GM21717 (cell line): ENCODE measurements around the gene FFAR3.
A peak's percentile ranks its signal among the peaks of the same experiment; 100 is the strongest.

Experiments used
- ATAC-seq: cut with Tn5 transposase; IDR thresholded peaks from one replicate; pipeline ENCODE4 v1.9.1; 2021; ENCODE audit warnings: mild to moderate bottlenecking, moderate library complexity; ENCODE audit not compliant: unreplicated experiment

FFAR3 gene

DNA sequence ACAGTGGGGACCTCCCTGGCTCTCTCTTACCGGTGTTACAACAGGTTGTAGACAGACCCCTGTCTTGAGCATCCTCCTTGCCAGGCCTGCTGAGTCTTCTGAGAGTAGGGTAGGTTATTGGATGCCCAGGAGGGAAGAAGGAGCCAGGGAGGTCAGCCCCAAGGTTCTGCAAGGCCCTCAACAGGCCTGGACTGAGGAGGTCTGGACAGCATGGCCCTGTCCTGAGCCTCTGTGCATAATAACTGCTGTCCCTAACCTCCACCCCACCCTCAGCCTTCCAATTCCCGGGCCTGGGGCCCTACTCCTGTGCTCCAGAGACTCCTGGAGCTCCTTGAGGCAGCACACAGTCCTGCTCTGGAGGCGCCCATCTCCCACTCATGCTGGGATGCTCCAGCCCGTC is 28.9 kb upstream of the FFAR3 start:
- no peak for ATAC-seq

DNA sequence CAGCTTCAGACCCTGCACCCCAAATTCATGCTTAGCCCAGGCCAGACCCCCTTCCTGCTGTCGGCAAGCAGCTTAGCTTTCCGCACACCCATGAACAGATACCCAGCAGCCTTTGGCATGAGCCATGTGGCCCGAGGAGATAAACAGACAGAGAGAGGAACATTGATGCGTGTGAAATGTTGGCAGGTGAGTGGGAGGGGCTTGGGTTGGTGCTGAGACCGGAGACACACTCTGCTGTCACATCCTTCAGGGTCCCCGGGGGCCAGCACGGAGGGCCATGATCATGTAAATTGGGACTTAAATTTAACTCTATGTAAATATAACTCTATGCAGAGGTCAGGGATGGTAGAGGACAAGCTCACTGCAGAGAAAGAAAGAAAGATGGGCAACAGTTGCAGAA is 27.8 kb upstream of the FFAR3 start:
- ATAC-seq, result no peak

DNA sequence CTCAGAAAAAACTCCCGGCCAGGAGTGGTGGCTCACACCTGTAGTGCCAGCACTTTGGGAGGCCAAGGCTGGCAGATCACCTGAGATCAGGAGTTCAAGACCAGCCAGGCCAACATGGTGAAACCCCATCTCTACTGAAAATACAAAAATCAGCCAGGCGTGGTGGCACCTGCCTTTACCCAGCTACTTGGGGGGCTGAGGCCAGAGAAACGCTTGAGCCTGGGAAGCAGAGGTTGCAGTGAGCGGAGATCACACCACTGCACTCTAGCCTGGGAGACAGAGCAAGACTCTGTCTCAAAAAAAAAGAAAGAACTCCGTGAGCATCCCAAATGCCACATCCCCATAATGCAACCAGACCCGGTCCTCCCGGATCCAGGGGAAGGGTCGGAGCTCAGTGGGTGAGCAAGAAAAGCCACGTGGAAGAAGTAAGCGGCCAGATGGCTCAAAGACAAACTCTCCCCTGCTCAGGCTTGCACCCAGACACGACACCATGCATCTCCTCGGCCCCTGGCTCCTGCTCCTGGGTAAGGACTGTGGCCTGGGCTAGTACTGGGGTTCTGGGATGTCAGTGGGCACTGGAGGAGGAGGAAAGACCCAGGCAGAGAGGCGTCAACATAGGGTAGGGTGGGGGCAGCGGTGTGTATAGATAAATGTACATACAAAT is 26.6 kb upstream of the FFAR3 start:
- no peak for ATAC-seq

DNA sequence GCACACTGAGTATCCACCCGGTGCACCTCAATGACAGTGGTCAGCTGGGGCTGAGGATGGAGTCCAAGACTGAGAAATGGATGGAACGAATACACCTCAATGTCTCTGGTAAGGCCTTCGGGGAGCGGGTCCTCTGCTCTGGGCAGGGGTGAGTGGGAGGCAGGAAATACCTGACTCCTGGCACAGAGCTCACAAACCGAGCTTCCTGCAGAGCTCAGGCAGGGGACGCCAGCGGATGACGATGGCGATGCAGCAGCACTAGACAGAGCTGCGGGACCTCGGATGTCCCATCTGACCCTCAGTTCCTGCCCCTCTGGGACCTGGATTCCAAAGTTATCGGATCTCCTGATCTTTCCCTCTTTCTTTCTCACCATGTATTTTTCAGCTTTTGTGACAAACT is 25.4 kb upstream of the FFAR3 start:
- ATAC-seq, result no peak

DNA sequence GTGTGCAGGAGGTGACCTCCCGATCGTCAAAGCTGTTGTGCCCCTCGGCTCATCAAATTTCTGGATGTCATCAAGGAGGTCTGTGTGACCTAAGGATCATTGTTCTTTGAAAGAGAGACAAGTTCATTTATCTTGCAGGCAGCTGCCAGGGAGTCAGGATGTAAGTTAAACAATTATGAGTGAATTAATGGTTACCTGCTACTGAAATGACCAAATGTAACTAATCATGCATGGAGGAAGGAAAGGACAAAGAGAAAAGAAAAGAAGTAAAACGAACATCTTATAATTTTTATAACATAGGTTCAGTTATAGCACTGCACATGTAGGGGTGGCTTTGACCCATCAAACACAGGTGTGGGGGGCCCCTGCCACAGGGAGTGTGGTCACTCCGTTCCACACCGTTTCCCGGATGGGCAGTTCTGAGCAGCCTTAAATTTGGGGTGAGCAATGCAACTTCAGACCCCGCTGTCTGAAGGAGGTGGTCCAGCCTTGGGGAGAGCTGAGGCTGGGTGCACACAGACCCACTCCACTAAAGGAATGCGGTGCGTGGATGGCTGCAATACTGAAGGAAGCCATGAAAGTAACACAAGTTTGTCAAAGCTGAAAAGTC is 24.0 kb upstream of the FFAR3 start:
- no peak for ATAC-seq

DNA sequence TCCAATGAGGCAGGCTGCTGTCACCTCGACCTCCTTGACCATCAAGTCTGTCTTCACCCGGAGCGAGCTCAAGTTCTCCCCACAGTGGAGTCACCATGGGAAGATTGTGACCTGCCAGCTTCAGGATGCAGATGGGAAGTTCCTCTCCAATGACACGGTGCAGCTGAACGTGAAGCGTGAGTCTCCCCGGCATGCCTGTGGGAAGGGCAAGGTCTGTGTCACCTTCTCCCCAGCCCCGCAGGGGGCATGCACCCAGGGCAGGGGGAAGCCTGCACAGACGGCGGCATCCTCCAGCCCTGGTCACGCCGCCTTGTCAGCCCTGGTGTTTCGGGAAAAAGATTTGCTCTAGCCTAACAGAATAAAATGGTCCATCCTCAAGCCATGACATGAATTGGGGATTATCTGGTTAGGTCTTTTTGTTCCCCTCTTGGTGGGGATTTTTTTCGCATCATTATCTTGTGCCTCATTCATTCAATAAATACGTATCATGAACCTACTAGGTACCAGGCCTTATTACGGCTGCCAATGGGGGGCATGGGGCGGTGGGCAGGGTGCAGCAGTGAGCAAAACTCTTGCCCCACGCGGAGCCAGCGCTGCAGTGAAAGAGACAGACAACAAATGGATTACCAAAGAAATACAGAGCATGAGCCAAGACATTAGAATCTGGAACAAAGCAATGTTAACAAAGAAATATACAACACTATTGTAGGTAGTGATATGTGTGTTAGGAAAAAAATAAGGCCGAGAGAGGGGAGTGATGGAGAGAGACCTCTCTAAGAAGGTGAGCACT is 21.9 kb upstream of the FFAR3 start:
- ATAC-seq, result no peak

DNA sequence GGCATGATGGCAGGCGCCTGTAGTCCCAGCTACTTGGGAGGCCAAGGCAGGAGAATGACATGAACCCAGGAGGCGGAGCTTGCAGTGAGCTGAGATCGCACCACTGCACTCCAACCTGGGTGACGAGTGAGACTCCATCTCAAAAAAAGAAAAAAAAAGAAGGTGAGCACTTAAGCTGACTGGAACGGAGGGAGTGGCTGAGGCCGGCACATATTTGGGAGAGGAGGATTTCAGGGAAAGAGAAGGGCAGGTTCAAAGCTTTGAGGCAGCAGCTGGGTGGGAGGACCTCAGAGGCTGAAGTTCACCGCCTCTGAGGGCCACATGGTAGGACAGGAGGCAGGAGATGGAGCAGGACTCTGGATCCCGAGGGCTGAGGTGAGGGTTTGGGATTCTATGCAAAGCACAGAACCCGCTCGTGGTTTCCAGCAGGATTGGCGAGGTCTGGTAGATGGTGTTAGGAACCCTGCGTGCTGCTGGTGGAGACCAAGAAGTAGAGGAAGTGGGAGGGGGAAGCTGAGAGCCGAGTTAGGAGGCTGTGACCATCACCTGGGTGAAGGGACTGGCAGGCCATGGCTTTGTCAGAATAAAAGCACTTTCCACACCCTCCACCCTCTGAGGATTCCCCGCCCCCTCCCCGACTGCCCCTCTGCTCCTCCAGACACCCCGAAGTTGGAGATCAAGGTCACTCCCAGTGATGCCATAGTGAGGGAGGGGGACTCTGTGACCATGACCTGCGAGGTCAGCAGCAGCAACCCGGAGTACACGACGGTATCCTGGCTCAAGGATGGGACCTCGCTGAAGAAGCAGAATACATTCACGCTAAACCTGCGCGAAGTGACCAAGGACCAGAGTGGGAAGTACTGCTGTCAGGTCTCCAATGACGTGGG is 20.9 kb upstream of the FFAR3 start:
- ATAC-seq, result no peak

DNA sequence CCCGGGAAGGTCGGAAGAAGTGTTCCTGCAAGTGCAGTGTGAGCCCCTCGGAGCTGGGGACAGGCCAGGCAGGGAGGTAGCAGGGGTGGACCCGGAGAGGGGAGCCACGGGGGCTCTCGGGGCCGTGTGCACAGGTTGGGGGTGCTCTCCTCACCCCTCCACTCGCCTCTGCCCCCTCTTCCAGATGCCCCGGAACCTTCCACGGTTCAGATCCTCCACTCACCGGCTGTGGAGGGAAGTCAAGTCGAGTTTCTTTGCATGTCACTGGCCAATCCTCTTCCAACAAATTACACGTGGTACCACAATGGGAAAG is 20.3 kb upstream of the FFAR3 start:
- ATAC-seq, result no peak

DNA sequence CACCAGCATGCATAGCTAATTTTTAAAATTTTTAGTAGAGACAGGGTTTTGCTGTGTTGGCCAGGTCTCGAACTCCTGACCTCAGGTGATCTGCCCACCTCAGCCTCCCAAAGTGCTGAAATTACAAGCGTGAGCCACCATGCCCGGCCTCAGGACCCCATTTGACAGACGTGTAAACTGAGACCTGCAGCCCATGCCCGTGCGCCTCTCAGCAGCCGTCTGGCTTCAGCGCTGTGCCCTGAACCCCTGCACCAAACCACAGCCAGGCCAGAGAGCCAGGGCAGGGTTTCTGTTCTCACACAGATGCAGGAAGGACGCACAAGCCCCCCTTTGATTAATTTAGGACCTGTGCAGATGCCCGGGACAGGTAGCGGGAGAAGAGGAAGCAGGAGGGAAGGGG is 17.8 kb upstream of the FFAR3 start:
- ATAC-seq, result no peak

DNA sequence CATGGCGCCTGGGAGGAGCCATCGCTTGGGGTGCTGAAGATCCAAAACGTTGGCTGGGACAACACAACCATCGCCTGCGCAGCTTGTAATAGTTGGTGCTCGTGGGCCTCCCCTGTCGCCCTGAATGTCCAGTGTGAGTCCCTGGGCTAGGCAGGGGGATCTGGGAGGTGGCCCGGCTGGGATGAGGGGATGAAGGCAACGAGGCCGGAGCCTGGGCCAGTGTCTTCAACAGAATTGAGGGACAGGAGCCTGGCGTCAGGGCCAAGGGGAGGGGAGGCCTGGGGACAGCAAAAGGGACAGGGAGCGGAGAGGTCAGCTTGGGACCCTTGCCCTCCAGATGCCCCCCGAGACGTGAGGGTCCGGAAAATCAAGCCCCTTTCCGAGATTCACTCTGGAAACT is 17.3 kb upstream of the FFAR3 start:
- no peak for ATAC-seq

DNA sequence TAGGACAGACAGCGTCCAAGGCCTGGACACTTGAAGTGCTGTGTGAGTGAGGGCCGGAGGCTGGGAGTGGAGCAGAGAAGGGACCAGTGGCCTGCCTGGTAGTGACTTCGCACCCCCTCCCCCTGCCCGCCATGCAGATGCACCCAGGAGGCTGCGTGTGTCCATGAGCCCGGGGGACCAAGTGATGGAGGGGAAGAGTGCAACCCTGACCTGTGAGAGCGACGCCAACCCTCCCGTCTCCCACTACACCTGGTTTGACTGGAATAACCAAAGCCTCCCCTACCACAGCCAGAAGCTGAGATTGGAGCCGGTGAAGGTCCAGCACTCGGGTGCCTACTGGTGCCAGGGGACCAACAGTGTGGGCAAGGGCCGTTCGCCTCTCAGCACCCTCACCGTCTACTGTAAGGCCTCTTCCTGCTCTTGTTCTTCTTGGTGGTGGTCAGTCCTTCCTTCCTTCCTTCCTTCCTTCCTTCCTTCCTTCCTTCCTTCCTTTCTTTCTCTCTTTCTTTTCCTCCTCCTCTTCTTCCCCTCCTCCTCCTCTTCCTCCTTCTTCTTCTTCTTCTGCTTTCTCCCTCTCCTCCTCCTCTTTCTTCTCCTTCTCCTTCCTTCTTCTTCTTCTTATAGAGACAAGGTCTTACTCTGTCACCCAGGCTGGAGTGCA is 16.6 kb upstream of the FFAR3 start:
- no peak for ATAC-seq

DNA sequence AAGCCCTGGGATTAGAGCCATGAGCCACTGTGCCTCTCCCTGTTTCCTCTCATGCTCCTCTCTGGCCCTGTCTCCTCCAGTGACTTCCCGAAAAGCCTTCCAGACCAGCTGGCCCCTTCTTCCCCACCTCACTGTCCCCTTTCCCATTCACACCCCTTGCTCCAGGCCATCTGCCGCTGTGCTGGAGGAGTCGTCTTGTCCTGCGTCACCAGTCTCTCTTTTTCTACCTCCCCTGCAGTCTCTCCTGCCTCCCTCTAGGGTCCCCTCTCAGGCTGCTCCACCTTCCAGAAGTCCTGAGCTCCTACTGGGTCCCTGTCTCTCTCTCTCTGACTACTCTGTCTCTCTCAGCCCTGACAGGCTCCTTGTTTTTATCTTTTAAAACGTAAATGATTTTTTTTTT is 15.8 kb upstream of the FFAR3 start:
- ATAC-seq, result no peak

DNA sequence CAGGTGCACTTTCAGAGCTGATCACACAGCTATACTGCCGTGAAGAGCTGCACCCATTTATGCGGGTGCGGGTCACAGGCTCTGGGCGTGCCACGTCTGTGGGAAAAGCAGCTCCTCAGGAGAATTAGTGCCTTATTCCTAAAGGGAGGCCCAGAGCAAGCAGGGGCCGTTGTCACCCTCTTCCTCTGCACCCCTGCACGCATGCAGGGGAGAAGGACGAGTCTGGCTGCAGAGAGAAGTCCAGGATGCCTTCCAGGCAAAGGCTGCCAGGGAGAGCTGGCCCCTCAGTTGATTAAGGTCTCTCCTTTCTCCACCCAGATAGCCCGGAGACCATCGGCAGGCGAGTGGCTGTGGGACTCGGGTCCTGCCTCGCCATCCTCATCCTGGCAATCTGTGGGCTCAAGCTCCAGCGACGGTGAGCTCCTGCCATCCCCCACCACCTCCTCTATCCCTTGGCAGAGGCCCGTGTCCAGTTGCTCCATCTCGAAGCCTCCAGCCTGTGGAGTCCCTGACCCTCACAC is 13.7 kb upstream of the FFAR3 start:
- ATAC-seq, result no peak

DNA sequence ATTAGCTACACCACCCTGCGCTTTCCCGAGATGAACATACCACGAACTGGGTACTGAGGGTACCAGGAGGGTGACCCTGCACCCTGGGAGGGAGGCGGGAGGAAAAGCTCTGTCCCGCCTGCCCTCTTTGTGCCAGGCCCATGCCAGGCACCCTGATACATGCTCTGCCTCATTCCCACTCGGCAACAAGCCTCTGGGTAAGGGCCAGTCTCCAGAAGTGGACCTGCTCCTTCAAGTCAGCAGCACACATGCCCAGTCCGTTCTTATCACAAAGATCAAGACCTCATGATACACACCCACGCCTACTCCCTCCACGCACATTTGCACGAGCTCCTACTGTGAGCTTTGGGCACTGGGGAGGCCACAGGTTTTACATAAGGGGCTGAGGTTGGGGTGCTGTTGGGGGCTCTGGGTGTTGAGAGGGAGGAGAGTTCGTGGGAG is 12.6 kb upstream of the FFAR3 start:
- ATAC-seq, result no peak

DNA sequence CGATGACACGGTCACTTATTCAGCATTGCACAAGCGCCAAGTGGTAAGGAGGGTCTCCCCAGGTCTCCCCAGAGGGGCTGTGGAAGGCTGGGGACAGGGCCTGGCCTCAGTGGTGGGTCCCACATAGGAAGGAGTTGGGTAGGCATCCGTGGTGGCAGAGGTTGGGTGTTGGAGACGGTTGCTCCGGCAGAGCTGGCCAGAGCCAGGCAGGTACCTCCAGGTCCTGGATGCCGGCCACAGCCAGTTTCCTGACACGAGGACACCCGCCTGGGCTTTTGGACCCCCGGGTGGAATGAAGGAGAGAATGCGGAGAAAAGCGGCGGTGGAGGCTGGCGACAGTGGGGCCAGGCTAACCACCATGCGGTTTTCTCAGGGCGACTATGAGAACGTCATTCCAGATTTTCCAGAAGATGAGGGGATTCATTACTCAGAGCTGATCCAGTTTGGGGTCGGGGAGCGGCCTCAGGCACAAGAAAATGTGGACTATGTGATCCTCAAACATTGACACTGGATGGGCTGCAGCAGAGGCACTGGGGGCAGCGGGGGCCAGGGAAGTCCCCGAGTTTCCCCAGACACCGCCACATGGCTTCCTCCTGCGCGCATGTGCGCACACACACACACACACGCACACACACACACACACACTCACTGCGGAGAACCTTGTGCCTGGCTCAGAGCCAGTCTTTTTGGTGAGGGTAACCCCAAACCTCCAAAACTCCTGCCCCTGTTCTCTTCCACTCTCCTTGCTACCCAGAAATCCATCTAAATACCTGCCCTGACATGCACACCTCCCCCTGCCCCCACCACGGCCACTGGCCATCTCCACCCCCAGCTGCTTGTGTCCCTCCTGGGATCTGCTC is 11.8 kb upstream of the FFAR3 start:
- ATAC-seq, result no peak

DNA sequence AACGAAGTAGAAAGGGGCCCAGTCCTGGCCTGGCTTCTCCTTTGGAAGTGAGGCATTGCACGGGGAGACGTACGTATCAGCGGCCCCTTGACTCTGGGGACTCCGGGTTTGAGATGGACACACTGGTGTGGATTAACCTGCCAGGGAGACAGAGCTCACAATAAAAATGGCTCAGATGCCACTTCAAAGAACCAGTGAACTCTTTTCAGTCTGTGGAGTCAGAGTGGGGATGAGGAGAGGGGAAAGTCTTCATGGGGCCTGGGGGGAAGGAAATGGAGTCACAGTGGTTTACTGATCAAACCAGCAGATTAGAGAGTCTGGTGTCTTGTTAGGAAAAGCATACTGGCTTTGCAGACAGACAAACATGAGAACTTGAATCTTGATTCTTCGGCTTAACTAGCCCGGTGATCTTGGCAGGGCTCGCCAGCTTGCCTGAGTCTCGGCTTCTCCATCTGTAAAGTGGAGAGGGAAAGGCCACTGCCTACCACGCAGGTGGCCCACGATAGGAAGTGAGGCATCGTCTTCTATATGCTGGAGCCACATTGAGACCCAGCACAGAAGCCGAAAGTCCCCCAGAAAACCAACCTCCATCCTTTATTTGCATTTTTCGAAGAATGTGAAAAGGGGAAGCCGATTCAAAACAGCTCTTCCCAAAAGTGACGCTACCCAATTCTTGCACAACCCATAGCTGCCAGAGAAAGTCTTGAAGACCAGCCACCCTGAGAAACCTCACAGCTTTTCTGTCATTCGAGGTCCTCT is 10.9 kb upstream of the FFAR3 start, which contains the start of gene FFAR1:
TSS of gene FFAR1 (plus strand) at position 732 of the 759 bp plus-strand sequence. CDS start 3,650 bp downstream, outside the sequence.
- ATAC-seq, result peak; percentile 44

DNA sequence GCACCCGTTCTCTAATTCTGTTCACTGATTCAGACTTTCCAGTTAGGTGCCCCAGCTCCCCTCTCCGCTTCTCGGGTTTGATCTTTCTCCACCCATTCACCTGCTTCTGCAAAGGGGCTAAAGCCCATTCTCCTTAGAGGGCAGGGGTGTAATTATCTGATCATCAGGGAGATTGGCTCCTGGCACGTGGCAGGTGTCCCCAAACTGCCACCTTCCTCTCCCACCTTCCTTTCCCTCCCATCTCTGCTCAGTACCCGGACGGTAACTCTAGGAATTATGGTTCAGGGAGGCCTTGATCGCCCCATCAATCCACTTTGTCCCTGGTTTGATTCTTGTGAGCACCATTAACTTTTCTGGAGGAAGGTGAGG is 10.3 kb upstream of the FFAR3 start:
- no peak for ATAC-seq

DNA sequence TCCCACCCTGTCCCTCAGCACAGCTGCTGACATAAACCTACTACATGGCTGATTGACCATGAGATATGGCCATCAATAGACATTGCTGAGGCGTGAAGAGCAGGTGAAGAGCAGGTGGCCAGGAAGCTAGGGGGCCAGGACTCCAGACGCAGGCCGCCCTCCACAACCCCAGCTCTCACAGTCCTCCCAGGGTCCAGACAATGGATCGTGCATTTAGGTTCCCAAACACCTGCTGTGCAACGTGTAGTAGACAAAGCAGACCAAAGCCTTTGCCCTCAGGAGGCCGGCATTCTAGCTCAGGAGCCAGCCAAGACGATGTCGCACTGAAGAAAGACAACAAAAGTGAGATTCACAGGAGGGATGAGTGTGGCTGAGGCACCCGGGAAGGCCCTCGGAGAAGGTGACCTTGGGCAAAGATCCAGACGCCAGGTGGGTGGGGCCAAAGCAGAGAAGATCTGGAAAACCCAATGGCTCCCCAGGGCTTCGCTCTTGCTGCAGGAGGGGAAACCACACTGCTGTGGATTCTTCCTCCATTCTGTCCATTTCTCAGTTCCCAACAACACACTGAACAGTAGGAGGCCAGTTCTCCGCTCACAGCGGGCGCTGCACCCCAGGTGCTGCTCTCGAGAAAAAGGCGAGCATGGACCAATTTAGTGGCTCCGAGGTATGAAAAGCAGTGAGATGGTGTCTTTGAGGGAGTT is 9.2 kb upstream of the FFAR3 start:
- no peak for ATAC-seq
